ENCODE results near the gene SYNPO2. TPM values are rescaled to one million over a fixed set of nuclear protein-coding genes. Genes with fewer than 3 reads are reported as not detected.

The SYNPO2 gene
- total and polyA plus RNA-seq, 10 donors, result 3.6 to 72.1 (median 29.0) TPM

DNA sequence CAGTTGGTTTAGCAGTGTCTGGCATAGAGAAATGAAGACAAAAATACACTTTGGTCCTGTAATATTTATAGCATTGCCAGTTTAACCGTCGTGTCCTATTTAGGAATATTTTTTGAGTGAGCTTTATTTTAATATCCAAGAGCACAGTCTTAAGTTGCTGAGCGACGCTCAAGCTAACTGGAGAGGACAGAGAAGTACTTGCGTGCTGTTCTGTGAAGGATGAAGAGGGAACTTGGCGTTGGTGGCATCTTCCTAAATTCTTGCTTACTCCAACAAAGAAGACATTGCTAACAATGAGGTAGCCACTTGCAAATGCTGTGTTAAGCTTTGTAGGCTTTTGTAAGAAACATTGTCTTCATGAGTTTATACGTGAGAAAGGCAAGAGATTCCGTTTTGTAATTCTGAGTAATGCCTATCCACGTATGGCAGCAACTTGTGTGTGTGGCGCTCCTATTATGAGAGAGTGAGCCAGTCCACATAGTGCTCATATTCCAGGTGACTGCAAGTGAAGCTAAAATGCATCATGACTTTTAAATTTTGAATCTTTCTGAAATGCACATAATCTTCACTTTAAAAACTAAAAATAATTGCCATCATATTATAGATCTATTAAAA is 50.6 kb downstream of the SYNPO2 start:
- no peak for TF ChIP-seq POLR2A (IDR thresholded peaks at IDR 0.05)
- TF ChIP-seq, protein P1, sequence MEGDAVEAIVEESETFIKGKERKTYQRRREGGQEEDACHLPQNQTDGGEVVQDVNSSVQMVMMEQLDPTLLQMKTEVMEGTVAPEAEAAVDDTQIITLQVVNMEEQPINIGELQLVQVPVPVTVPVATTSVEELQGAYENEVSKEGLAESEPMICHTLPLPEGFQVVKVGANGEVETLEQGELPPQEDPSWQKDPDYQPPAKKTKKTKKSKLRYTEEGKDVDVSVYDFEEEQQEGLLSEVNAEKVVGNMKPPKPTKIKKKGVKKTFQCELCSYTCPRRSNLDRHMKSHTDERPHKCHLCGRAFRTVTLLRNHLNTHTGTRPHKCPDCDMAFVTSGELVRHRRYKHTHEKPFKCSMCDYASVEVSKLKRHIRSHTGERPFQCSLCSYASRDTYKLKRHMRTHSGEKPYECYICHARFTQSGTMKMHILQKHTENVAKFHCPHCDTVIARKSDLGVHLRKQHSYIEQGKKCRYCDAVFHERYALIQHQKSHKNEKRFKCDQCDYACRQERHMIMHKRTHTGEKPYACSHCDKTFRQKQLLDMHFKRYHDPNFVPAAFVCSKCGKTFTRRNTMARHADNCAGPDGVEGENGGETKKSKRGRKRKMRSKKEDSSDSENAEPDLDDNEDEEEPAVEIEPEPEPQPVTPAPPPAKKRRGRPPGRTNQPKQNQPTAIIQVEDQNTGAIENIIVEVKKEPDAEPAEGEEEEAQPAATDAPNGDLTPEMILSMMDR (IDR thresholded peaks at IDR 0.05 in 8 of 11, conservative IDR thresholded peaks at IDR 0.05 in 3 of 11), result no peak
- TF ChIP-seq POLR2AphosphoS5 (IDR thresholded peaks at IDR 0.05), result no peak
- H3K27me3 ChIP-seq (replicated peaks in 1 of 7), result no peaks in the 10 kb centered on the region
- H3K9me3 ChIP-seq, result no peaks in the 10 kb centered on the region
- 84 to 92% (median 86%) methylated on average over 10 of the region's 10 CpGs for WGBS, 5 donors
- no peak overlapping the region for H3K4me3 ChIP-seq
- intact Hi-C loops (cut with DNase I; ENCODE audit: low total_unique reads), result no loop called here
- no peak for DNase-seq
- peaks cover 0 to 15% (median 3%) of the 10 kb centered on the region in 6 donors for H3K4me1 ChIP-seq
- H3K27ac ChIP-seq, result no peak overlapping the region
- no peaks in the 10 kb centered on the region for H3K36me3 ChIP-seq

DNA sequence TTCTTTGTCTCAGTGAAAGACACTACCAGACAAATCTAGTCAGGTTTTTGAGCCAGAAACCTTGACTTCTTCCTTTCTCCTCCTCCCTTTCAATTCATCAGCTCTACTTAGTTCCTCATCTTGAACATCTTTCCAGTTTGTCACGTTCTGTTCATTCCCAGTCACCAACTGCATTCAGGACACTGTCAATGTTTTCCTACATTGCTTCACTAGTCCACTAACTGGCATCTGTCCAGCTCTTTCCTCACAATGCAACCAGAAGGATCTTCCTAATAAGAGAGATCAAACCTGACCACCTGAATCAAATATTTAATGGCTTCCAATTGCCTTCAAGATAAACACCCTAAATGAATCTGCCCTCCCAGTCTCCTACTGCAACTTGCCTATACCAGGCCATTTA is 52.5 kb downstream of the SYNPO2 start:
- Histone ChIP-seq H3K9me3 (no peaks in the 10 kb centered on the region), H3K27me3 (replicated peaks in 1 of 7) (no peaks in the 10 kb centered on the region), H3K36me3 (no peaks in the 10 kb centered on the region), H3K4me3 (no peak overlapping the region), H3K27ac (peak overlapping the region in 2 of 8 donors; percentile 3 to 4), H3K4me1 (peaks cover 0 to 15% (median 3%) of the 10 kb centered on the region in 6 donors)
- TF ChIP-seq POLR2AphosphoS5 (IDR thresholded peaks at IDR 0.05) (no peak), POLR2A (IDR thresholded peaks at IDR 0.05) (no peak)
- TF ChIP-seq, protein P1 (IDR thresholded peaks at IDR 0.05 in 8 of 11, conservative IDR thresholded peaks at IDR 0.05 in 3 of 11), result no peak
- intact Hi-C loops (cut with DNase I; ENCODE audit: low total_unique reads), result no loop called here
- 27 to 59% (median 57%) methylated on average over 1 of the region's 1 CpG for WGBS, 5 donors
- no peak for DNase-seq

DNA sequence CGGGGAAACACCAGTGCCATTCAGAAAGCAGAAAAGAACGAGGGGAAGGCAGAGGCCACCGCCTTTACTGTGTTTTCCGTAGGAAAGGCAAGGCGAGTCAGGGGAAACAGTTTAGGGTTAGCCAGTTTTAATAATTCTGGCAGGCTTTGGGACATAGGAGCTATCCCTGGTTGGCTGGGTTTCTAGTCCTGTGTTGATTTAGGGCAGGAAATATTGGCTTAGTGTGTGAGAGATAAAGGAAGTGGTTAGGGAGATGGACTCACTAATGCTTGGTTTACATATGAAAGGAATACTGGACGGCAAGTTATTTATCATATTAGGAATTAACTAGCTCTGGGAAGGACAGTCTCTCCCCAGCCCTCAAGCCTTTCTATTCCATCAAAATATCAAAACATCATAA is 53.1 kb downstream of the SYNPO2 start:
- DNase-seq, result no peak
- no peak overlapping the region for H3K4me3 ChIP-seq

DNA sequence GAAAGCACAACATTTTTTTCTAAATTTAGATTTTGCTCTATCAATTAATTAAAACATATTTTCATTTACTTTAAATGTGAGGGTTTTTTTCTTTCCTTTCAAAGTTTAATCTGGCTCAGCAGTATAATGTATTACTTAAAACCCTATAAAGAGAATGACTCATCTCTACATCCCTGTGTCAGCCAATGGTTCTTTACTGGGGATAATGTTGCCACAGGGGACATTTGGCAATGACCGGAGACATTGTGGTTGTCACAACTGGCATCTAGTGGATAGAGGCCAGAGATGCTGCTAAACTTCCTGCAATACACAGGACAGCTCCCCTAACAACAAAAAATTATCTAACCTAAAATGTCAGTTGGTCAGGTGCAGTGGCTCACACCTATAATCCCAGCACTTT is 53.8 kb downstream of the SYNPO2 start:
- no peak for DNase-seq
- TF ChIP-seq, protein P1 (IDR thresholded peaks at IDR 0.05 in 8 of 11, conservative IDR thresholded peaks at IDR 0.05 in 3 of 11), result no peak
- no peak for TF ChIP-seq POLR2A (IDR thresholded peaks at IDR 0.05)
- TF ChIP-seq POLR2AphosphoS5 (IDR thresholded peaks at IDR 0.05), result no peak
- Histone ChIP-seq H3K4me1 (peaks cover 0 to 15% (median 3%) of the 10 kb centered on the region in 6 donors), H3K4me3 (no peak overlapping the region), H3K9me3 (no peaks in the 10 kb centered on the region), H3K27ac (no peak overlapping the region), H3K36me3 (no peaks in the 10 kb centered on the region), H3K27me3 (replicated peaks in 1 of 7) (no peaks in the 10 kb centered on the region)
- 30 to 87% (median 60%) methylated on average over 1 of the region's 1 CpG for WGBS, 5 donors
- intact Hi-C loops (cut with DNase I; ENCODE audit: low total_unique reads), result no loop called here

More for the DNA sequence above, 53.1 kb downstream of the SYNPO2 start:
- intact Hi-C loops (cut with DNase I; ENCODE audit: low total_unique reads), result no loop called here
- Histone ChIP-seq H3K27ac (peak overlapping the region in 2 of 8 donors; percentile 4 to 8), H3K36me3 (no peaks in the 10 kb centered on the region), H3K9me3 (no peaks in the 10 kb centered on the region), H3K4me1 (peaks cover 0 to 15% (median 3%) of the 10 kb centered on the region in 6 donors), H3K27me3 (replicated peaks in 1 of 7) (no peaks in the 10 kb centered on the region)
- TF ChIP-seq, protein P1 (IDR thresholded peaks at IDR 0.05 in 8 of 11, conservative IDR thresholded peaks at IDR 0.05 in 3 of 11), result no peak
- TF ChIP-seq POLR2AphosphoS5 (IDR thresholded peaks at IDR 0.05) (no peak), POLR2A (IDR thresholded peaks at IDR 0.05) (no peak)
- 47 to 77% (median 65%) methylated on average over 6 of the region's 6 CpGs for WGBS, 5 donors
